Mammary epithelial cell (primary cell): ENCODE results near the gene RTN4RL2.
A peak's percentile ranks its signal among the peaks of the same experiment; 100 is the strongest.

Experiments
- CTCF ChIP-seq, 2 donors: IDR thresholded peaks in 1 of 2; conservative IDR thresholded peaks in 1 of 2; 2 replicates each; pipeline ENCODE4 v1.5.1; 2011 to 2012; ENCODE audit warnings: inconsistent platforms in 2 of 2, low read length in 2 of 2, mild to moderate bottlenecking in 2 of 2, control low read depth in 1 of 2, low read depth in 1 of 2; ENCODE audit not compliant: insufficient read depth in 1 of 2; ENCODE audit errors: extremely low read depth in 1 of 2
- EZH2 ChIP-seq: IDR thresholded peaks from 2 replicates; pipeline ENCODE4 v1.6.1; 2012; ENCODE audit warnings: low read length, inconsistent platforms, borderline replicate concordance

- TF ChIP-seq CTCF (conservative IDR thresholded peaks at IDR 0.05 in 1 of 2, IDR thresholded peaks at IDR 0.05 in 1 of 2; ENCODE audit: extremely low read depth in 1 of 2, insufficient read depth in 1 of 2, low read depth in 1 of 2, low read length in 2 of 2) (peak; percentile 94 to 99), EZH2 (no peak)
Measured at GRCh38 chr11:57456960-57457642, 3.2 kb upstream of the RTN4RL2 start.
